ENCODE results near the gene TESK2. TPM values are rescaled to one million over a fixed set of nuclear protein-coding genes. Genes with fewer than 3 reads are reported as not detected.
A peak's percentile ranks its signal among the peaks of the same experiment; 100 is the strongest.
"Not testable (repeated sequence)": the region's sequence is repeated elsewhere in the genome, so short reads cannot be mapped to it uniquely, and the experiment has no call there.

Gene TESK2
- total RNA-seq, 1 experiment from 2014 or later = 2.3 TPM

DNA sequence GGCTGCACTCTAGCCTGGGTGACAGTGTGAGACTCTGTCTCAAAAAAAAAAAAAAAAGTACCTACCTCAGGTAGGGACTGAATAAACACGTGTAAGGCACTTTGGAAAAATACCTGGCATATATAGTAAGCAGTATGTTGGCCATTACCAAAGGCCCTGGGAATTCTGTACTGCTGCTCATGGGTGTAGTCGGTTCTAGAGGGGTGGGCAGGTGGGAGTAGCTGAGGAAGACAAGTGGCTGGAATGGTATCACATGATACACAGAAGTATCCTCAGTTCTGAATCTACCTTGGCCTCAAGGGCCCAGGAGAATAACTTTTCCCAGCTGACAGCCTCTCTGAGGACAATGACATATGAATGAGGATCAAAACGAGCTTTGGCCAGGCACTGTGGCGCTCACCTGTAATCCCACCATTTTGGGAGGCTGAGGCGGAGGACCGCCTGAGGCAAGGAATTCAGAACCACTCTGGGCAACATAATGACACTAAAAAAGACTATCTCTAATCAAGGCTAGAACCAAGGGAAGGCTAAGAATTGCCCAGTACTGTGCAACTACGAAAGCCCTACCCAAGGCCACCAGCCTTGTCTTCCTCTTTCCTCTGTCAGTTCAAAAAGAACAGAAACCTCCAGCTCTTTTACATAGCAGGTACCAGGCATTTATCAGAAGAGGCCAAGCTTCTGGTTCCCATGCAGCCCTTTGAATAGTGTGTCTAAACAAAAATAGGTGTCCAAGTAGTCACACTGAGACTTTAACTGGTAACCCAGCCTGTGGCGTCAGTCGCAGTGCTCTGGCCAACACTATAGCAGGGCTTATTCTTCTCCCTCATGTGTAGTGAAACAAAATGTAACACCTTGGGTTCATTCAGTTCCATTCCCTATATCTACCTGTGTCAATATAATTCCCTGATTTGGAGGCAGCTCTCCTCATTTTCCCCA is 19.3 kb upstream of the TESK2 start:
- no peak for DNase-seq (ENCODE audit: low read depth)

GRCh38 chr1:45508295-45509151 is 17.6 kb upstream of the TESK2 start:
- peak; percentile 9 for DNase-seq (ENCODE audit: low read depth)

- DNase-seq (ENCODE audit: low read depth) = no peak
Observed at GRCh38 chr1:45507893-45508292, 16.9 kb upstream of the TESK2 start.

GRCh38 chr1:45507195-45507594 is 16.2 kb upstream of the TESK2 start:
- DNase-seq (ENCODE audit: low read depth) = no peak

- no peak for DNase-seq (ENCODE audit: low read depth)
Observed at GRCh38 chr1:45503462-45504360, 12.7 kb upstream of the TESK2 start.

DNA sequence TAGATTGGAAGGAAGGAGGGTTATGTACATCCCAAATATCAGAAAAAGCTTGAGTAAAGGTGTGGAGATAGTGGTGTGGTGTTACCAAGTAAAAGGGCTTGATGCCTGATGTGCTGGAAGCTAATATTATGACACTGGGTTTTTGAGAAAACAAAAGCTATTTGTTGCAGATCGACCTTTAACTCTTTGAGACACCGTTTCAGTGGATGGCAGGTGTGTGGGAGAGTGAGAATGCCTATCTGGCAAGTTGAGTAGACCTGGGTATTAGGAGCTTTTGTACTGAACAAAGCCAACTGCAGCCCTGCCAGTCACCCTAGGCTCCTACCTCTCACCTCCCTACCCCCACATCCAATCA is 10.5 kb upstream of the TESK2 start:
- no peak for DNase-seq (ENCODE audit: low read depth)

- DNase-seq (ENCODE audit: low read depth) = no peak
Observed at GRCh38 chr1:45499415-45499769, 8.4 kb upstream of the TESK2 start.

GRCh38 chr1:45498279-45498678 is 7.3 kb upstream of the TESK2 start:
- no peak for DNase-seq (ENCODE audit: low read depth)

DNA sequence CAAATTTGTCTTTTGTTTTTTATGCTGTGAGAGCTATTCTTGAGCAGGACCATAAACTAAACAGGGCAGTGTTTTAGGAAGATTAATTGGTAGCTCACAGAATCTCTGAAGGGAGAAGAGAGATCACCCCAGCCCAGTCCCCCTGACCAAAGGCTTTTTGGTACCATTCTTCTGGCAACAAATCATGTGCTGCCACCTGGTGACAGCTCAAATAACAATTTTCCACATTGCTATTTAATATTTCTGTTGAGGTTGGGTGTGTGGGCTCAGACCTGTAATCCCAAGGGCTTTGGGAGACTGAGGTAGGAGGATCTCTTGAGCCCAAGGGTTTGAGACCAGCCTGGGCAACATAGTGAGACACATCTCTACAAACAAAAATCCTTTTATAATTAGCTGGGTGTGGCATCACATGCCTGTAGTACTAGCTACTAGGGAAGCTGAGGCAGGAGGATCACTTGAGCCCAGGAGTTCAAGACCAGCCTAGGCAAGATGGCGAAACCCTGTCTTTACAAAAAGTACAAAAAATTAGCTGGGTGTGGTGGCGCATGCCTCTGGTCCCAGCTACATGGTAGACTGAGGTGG is 2.2 kb upstream of the TESK2 start:
- DNase-seq (ENCODE audit: low read depth) = peak; percentile 53

DNA sequence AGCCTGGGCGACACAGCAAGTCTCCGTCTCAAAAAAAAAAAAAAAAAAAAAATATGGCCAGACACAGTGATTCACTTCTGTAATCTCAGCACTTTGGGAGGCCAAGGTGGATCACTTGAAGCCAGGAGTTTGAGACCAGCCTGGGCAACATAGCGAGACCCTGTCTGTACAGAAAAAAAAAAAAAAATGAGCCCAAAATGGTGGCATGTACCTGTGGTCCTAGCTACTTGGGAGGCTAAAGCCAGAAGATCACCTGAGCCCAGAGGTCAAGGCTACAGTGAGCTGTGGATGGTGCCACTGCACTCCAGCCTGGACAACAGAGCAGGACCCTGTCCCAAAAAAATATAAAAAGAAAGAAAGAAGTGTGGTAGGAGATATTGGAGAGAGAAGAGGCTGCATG is 1.7 kb upstream of the TESK2 start:
- no peak for DNase-seq (ENCODE audit: low read depth)

DNA sequence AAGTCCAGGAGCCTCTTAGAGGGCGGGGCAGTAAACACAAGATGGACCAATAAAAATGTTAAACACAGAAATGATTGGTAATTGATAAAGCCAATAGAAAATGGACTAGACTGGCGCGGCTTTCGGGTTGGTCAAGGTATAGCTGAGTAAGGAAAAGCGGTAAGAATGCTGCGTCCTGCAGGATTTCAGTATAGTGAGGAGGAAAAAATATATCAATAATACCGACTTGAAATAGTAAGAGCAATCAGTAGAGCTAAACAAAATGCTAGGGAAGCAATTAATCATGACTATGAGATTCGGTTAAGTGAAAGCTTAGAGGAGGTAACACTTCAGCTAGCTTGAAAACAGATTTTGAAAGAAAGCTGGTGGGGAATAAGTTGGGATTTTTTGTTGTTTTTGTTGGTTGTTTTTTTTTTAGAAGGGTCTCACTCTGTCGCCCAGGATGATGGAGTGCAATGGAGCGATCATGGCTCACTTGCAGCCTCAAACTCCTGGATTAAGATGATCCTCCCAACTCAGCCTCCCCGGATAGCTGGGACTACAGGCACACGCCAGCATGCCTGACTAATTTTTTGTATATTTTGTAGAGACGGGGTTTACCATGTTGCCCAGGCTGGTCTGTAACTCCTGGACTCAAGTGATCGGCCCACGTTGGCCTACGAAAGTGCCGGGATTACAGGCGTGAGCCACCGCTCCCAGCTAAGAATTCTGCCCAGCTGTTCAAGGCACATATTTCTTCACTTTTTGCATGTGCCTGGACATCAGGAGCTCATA is 711 bp upstream of the TESK2 start:
- DNase-seq (ENCODE audit: low read depth) = no peak

DNA sequence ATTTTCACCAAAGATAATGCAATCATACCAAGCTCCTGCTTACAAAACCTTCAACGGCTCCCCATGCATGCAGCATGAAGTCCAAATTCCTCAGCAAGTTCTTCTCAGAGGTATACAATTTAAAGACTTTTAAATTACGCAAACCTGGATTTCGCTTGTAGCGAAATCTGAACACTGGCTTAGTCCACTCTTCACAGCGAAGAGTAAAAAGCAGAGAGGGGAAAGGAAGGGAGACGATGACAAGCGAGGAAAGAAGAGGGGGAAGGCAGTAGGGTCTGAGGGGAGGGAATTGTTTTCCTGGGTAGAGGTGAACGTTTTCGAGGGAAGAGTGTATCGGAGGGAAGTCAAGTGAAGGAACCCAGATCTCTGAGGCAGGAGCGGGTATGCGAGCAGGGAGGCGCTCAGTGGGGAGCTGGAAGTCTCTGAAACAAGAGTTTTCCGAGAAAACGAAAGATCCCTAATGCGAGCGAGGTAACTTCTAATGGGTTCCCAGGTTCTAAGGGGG is 790 bp downstream of the TESK2 start:
- peak; percentile 17 for DNase-seq (ENCODE audit: low read depth)

DNA sequence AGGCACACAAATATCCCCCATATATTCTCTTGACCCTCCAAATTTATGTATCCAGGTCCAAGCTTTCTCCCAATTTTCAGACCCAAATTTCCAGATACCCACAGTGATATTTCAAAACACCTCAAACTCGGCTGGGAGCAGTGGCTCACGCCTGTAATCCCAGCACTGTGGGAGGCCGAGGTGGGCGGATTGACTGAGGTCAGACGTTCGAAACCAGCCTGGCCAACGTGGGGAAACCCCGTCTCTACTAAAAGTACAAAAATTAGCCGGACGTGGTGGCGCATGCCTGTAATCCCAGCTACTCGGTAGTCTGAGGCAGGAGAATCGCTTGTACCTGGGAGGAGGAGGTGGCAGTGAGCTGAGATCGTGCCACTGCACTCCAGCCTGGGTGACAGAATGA is 1.6 kb downstream of the TESK2 start:
- not testable (repeated sequence) for DNase-seq (ENCODE audit: low read depth)

DNA sequence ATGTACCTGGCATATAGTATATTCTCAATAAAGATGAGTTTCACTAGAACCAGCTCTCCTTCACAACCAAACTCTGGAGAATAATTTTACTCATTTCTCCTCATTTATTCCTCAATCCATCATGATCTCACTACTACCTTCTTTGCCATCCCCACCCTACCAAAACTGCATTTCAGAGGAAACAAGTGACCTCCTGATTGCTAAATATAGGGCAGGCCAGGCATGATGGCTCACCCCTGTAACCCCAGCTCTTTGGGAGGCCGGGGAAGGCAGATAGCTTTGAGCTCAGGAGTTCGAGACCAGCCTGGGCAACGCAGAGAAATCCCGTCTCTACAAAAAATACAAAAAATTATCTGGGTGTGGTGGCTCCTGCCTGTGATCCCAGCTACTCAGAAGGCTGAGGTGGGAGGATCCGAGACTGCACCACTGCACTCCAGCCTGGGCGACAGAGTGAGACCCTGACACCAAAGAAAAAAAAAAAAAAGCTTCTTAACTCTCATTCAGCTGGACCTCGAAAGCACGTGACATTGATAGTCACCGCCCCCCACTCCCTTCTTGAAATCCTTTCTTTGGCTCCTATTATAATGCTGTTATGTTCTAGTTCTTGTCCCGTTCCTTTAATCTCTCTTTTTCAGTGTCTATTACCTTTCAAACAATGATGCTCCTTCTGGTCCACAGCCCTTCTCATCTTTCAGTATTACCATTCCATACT is 2.1 kb downstream of the TESK2 start:
- DNase-seq (ENCODE audit: low read depth) = no peak

DNA sequence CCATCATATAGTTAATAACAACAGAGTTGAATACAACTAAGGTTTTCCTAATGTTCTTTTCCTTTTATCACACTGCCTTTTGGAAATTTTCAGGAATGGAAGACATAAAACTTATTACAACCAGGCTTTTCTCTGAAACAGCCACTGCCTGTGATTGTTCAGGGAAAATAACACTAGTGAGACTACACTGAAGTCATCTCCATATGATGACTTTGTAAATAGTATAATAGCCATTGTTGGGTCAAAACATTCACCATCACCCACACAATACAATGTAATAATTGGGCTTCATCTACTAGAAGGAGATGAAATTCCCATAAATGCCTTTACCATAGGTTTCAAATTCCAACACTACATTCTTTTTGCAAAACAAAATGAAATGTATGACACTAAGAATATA is 5.0 kb downstream of the TESK2 start:
- no peak for DNase-seq (ENCODE audit: low read depth)

DNA sequence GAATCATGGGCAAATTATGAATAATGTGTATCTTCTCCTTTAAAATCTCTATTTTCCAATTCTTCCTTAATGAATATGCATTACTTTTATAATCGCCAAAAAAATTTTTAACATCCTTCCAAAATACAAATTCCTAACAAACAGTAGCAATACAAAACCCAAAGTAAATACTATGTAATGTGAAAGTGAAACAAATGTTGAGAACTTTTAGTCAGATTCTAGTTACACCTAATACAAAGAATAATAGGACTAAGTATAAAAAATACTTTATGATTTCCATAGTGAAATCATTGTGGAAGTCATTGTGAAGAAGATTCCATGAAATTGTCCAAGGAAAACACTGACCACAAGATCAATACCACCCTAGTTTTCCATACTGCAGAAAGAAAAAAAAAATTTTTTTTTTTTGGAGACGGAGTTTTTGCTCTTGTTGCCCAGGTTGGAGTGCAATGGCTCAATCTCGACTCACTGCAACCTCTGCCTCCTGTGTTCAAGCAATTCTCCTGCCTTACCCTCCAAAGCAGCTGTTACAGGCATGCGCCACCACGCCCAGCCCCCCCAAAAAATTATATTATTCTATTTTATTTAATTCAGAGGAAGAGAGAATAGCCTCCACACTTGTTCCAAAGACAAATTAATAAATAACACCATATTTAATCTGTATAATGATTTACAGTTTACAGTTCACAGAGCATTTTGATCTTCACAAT is 11.8 kb downstream of the TESK2 start:
- DNase-seq (ENCODE audit: low read depth) = no peak

GRCh38 chr1:45478121-45478814 is 12.7 kb downstream of the TESK2 start:
- no peak for DNase-seq (ENCODE audit: low read depth)

DNA sequence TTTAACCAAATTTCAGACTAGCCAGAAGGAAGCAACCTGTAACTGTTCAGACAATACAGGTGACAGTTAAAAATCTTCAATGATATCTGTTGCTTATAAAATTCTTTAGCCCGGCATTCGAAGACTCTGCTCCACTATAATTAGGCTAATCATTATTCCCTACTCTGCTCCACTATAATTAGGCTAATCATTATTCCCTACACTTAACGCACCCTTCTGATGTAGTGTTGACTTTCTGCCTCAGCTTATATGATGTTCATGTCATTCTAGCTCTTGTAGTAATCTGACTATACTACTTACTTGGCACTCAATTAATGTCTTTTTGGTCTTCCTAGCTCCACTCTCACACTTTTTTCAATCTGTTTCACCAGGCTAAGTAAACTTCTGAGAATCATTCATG is 13.3 kb downstream of the TESK2 start:
- DNase-seq (ENCODE audit: low read depth) = no peak

GRCh38 chr1:45474194-45474593 is 16.8 kb downstream of the TESK2 start:
- DNase-seq (ENCODE audit: low read depth) = not testable (repeated sequence)

Data from RPMI7951 (cell line).